ENCODE data around the gene MYO1H.

DNA sequence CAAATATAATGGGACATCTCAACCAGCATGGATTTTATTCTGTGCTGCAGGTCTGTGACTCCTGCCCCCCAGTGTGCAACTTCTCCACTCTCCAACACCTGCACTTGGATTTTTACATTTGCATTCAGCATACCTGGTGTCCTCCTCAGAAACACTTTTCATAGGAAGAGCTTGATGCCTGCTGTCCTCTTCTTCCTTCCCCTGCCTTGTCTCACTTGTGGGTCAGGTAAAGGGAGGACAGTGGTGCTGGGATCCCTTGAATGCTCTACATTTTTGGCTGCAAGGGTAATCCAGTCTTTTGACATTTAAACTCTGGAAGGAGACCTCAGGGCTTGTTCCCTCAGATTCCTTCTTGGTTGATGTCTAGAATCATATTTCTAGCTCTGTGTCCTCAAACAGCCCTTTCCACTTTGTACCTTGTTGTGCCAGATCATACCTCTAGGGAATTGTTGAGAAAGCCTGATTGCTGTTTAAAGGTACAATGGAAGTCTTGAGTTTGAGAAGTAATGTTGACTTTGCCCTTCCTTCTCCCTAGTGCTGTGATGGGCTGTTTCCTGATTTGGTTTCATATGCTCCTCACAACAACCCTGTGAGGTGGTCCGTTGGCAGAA is 142.4 kb downstream of the MYO1H start:
- TF ChIP-seq, protein P1, sequence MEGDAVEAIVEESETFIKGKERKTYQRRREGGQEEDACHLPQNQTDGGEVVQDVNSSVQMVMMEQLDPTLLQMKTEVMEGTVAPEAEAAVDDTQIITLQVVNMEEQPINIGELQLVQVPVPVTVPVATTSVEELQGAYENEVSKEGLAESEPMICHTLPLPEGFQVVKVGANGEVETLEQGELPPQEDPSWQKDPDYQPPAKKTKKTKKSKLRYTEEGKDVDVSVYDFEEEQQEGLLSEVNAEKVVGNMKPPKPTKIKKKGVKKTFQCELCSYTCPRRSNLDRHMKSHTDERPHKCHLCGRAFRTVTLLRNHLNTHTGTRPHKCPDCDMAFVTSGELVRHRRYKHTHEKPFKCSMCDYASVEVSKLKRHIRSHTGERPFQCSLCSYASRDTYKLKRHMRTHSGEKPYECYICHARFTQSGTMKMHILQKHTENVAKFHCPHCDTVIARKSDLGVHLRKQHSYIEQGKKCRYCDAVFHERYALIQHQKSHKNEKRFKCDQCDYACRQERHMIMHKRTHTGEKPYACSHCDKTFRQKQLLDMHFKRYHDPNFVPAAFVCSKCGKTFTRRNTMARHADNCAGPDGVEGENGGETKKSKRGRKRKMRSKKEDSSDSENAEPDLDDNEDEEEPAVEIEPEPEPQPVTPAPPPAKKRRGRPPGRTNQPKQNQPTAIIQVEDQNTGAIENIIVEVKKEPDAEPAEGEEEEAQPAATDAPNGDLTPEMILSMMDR (IDR thresholded peaks at IDR 0.05) = no peak
- TF ChIP-seq EZH2phosphoT487 (IDR thresholded peaks at IDR 0.05) = no peak

All from neural progenitor cell (in vitro differentiated cells).